ENCODE data around the gene C9orf153.
A peak's percentile ranks its signal among the peaks of the same experiment; 100 is the strongest.

The C9orf153 gene

DNA sequence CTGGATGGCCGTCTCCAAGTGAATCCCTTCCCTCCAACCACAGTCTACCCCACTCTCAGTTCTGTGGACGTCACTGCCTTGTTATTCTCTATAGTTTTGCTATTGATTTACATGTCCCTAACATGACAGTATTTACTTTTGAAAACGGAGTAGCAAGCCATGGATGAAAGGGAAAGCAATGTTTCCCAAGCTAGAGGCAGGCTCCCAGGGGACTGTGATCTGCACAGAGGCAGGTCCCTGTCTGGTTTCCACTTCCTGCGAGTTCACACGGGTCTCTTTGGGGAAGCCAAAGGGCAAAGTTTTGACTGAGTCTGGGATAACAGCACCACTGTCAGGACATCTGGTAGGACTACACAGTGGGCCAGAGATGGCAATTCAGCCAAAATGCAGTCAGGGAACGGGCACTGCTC is 12.7 kb downstream of the C9orf153 start:
- Histone ChIP-seq H4K20me1 (no peaks in the 10 kb centered on the region), H3K27me3 (no peaks in the 10 kb centered on the region), H3K4me2 (peak overlapping the region; percentile 58), H3K4me3 (no peak overlapping the region), H3K4me1 (peaks cover 19% of the 10 kb centered on the region), H3K36me3 (no peaks in the 10 kb centered on the region), H3K27ac (no peak overlapping the region), H3K9ac (no peak overlapping the region), H3K9me3 (peaks cover under 1% of the 10 kb centered on the region; the same call in 1 of the 2 replicates)
- no peak for TF ChIP-seq Cebpa-rat (IDR thresholded peaks at IDR 0.05)

- H3K9ac ChIP-seq = no peak overlapping the region
- no peak overlapping the region for H3K4me2 ChIP-seq
- no peak overlapping the region for H3K4me3 ChIP-seq
- peaks cover 11% of the 10 kb centered on the region for H3K4me1 ChIP-seq
- no peak for TF ChIP-seq Cebpa-rat (IDR thresholded peaks at IDR 0.05)
- H3K36me3 ChIP-seq = no peaks in the 10 kb centered on the region
- H3K9me3 ChIP-seq = no peaks in the 10 kb centered on the region
- no peak overlapping the region for H3K27ac ChIP-seq
- H4K20me1 ChIP-seq = no peaks in the 10 kb centered on the region
- no peaks in the 10 kb centered on the region for H3K27me3 ChIP-seq
Measured at GRCh38 chr9:86242071-86242470, 17.4 kb downstream of the C9orf153 start.

DNA sequence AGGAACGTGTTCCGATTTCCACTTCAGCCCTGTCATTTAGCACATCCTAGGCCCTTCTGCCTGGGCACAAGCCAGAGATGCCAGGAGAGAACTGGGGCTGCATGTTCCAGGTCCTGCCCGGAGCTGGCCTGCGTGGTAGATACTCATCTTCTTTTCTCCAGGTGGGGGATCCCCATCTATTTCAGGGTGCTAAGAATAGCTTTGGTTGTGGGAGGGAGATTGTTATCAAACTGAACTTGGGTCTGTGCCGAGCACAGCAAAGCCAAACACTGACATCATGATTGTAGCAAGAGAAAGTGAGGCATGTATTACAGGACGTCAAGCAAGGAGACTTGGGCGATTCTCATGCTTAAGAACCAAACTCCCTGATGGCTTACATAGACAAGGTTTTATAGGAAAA is 18.2 kb downstream of the C9orf153 start:
- no peak for TF ChIP-seq Cebpa-rat (IDR thresholded peaks at IDR 0.05)
- Histone ChIP-seq H3K9me3 (no peaks in the 10 kb centered on the region), H3K9ac (no peak overlapping the region), H4K20me1 (no peaks in the 10 kb centered on the region), H3K4me2 (no peak overlapping the region), H3K36me3 (no peaks in the 10 kb centered on the region), H3K4me3 (no peak overlapping the region), H3K27me3 (no peaks in the 10 kb centered on the region), H3K4me1 (peaks cover 2% of the 10 kb centered on the region), H3K27ac (no peak overlapping the region)

DNA sequence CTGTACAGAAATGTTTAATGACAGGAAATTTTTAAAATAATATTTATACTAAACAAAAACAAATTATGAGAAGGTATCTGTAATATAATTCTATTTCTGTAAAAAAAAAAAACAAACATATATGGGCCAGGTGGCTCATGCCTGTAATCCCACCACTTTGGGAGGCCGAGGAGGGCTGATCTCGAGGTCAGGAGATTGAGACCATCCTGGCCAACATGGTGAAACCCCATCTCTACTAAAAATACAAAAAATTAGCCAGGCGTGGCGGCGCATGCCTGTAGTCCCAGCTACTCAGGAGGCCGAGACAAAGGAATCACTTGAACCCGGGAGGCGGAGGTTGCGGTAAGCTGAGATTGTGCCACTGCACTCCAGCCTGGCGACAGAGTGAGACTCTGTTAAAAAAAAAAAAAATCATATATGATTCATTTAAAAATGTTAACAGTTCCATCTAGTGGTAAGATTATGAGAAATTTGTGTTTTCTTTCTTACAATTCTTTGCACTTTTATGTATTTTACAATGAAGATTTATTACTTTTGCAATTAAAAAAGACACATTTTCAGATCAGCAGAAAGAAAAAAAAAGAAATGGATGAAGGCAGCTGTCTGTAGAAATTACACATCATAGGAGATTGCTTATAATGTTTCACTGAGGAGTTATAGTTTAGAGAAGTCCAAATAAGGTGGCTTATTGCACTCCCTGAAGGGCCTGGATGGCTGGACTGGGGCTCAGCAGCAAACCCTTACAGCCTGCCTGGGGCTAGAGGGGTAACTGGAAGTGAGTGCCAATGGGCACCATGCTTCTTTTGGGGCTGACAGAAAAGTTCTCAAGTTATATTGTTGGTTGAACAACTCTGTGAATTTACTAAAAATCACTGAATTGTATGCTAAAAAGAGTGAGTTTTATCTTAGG is 20.3 kb downstream of the C9orf153 start:
- H3K9ac ChIP-seq = no peak overlapping the region
- no peaks in the 10 kb centered on the region for H3K27me3 ChIP-seq
- H3K9me3 ChIP-seq = no peaks in the 10 kb centered on the region
- H3K4me3 ChIP-seq = no peak overlapping the region
- H4K20me1 ChIP-seq = no peaks in the 10 kb centered on the region
- H3K36me3 ChIP-seq = no peaks in the 10 kb centered on the region
- H3K4me2 ChIP-seq = no peak overlapping the region
- H3K27ac ChIP-seq = no peak overlapping the region
- TF ChIP-seq Cebpa-rat (IDR thresholded peaks at IDR 0.05) = no peak
- no peaks in the 10 kb centered on the region for H3K4me1 ChIP-seq

DNA sequence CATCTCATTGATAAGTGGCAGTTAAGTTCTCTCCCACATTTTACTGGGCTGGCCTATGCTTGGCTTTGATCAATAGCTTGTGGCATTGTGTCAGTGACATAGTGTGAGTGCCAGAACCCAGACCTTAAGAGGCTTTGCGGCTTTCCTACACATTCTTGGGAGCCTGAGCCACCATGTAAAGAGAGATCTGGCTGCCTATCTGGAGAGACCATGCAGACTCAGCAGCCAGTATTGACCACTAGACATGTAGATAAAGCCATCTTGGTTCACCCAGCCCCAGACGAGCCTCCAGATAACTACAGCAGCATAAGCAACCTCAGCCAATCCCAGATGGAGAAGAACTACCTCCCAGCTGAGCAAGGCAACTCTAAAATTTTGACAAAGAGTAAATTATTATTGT is 28.6 kb downstream of the C9orf153 start:
- TF ChIP-seq Cebpa-rat (IDR thresholded peaks at IDR 0.05) = no peak
- Histone ChIP-seq H3K27ac (no peak overlapping the region), H3K27me3 (no peaks in the 10 kb centered on the region), H3K36me3 (no peaks in the 10 kb centered on the region), H3K4me1 (no peaks in the 10 kb centered on the region), H4K20me1 (no peaks in the 10 kb centered on the region), H3K4me3 (no peak overlapping the region), H3K4me2 (no peak overlapping the region), H3K9ac (no peak overlapping the region), H3K9me3 (no peaks in the 10 kb centered on the region)

DNA sequence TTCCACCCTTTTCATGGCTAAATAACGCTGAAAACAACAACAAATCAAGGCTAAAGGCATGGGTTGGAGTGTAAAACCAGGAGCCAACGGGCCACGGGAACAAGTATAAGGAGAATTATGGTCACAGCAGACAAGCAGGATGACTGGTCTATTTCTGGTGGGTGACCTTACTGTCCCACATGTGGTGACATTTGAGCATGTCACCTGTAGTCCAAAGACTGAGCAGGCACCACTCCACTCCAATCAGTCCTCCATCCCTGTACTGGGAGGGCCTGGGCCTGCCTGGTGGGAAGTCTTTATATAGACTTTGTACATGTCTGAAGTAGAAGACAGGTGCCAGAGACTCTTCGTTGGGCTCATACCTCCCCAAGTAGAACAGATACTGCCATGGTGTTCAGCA is 36.8 kb downstream of the C9orf153 start:
- Histone ChIP-seq H3K9ac (no peak overlapping the region), H4K20me1 (no peaks in the 10 kb centered on the region), H3K27me3 (no peaks in the 10 kb centered on the region), H3K4me3 (no peak overlapping the region), H3K4me1 (no peaks in the 10 kb centered on the region), H3K9me3 (no peaks in the 10 kb centered on the region), H3K36me3 (no peaks in the 10 kb centered on the region), H3K4me2 (no peak overlapping the region), H3K27ac (no peak overlapping the region)
- TF ChIP-seq Cebpa-rat (IDR thresholded peaks at IDR 0.05) = no peak

GRCh38 chr9:86219606-86220005 is 39.9 kb downstream of the C9orf153 start:
- Histone ChIP-seq H3K27me3 (no peaks in the 10 kb centered on the region), H3K9me3 (no peaks in the 10 kb centered on the region), H3K4me1 (no peaks in the 10 kb centered on the region), H3K4me3 (no peak overlapping the region), H4K20me1 (no peaks in the 10 kb centered on the region), H3K9ac (no peak overlapping the region), H3K36me3 (no peaks in the 10 kb centered on the region), H3K4me2 (no peak overlapping the region), H3K27ac (no peak overlapping the region)
- no peak for TF ChIP-seq Cebpa-rat (IDR thresholded peaks at IDR 0.05)

- TF ChIP-seq Cebpa-rat (IDR thresholded peaks at IDR 0.05) = no peak
- no peaks in the 10 kb centered on the region for H3K9me3 ChIP-seq
- H3K27ac ChIP-seq = no peak overlapping the region
Measured at GRCh38 chr9:86217076-86217755, 42.2 kb downstream of the C9orf153 start.

GRCh38 chr9:86207193-86207592 is 52.3 kb downstream of the C9orf153 start:
- Histone ChIP-seq H3K4me3 (no peak overlapping the region), H3K27me3 (no peaks in the 10 kb centered on the region), H4K20me1 (no peaks in the 10 kb centered on the region), H3K9me3 (no peaks in the 10 kb centered on the region), H3K4me1 (no peaks in the 10 kb centered on the region), H3K9ac (no peak overlapping the region), H3K27ac (no peak overlapping the region), H3K36me3 (no peaks in the 10 kb centered on the region), H3K4me2 (no peak overlapping the region)
- no peak for TF ChIP-seq Cebpa-rat (IDR thresholded peaks at IDR 0.05)

More at GRCh38 chr9:86217076-86217755, 42.2 kb downstream of the C9orf153 start:
- H3K27me3 ChIP-seq = no peaks in the 10 kb centered on the region
- H3K4me3 ChIP-seq = no peak overlapping the region
- H3K4me2 ChIP-seq = no peak overlapping the region
- no peaks in the 10 kb centered on the region for H3K36me3 ChIP-seq
- no peak overlapping the region for H3K9ac ChIP-seq
- H4K20me1 ChIP-seq = no peaks in the 10 kb centered on the region
- H3K4me1 ChIP-seq = no peaks in the 10 kb centered on the region

GRCh38 chr9:86202338-86202882 is 57.0 kb downstream of the C9orf153 start:
- Histone ChIP-seq H3K36me3 (no peaks in the 10 kb centered on the region), H4K20me1 (no peaks in the 10 kb centered on the region), H3K9ac (no peak overlapping the region), H3K4me1 (no peaks in the 10 kb centered on the region), H3K27me3 (no peaks in the 10 kb centered on the region), H3K9me3 (no peaks in the 10 kb centered on the region), H3K4me3 (no peak overlapping the region), H3K27ac (no peak overlapping the region), H3K4me2 (no peak overlapping the region)
- TF ChIP-seq Cebpa-rat (IDR thresholded peaks at IDR 0.05) = no peak

Data from BLaER1 (cell line).